HG03060 (cell line): Measurements from ENCODE around the gene CHMP6.

Experiments used
- ATAC-seq: cut with Tn5 transposase; IDR thresholded peaks from one replicate; pipeline ENCODE4 v1.9.1; 2021; ENCODE audit warnings: low read depth, moderate number of reproducible peaks; ENCODE audit not compliant: unreplicated experiment

The CHMP6 gene

GRCh38 chr17:80970044-80970761 is 21.4 kb upstream of the CHMP6 start:
- ATAC-seq: no peak

- ATAC-seq: no peak
Observed at GRCh38 chr17:80970762-80971703, 20.6 kb upstream of the CHMP6 start.

- no peak for ATAC-seq
Observed at GRCh38 chr17:80971704-80972304, 19.8 kb upstream of the CHMP6 start.

GRCh38 chr17:80976701-80977100 is 14.9 kb upstream of the CHMP6 start:
- no peak for ATAC-seq

- no peak for ATAC-seq
Observed at GRCh38 chr17:80977172-80977571, 14.5 kb upstream of the CHMP6 start.

GRCh38 chr17:80978499-80979497 is 12.8 kb upstream of the CHMP6 start:
- ATAC-seq: no peak

- ATAC-seq: no peak
Observed at GRCh38 chr17:80979547-80980378, 11.9 kb upstream of the CHMP6 start.

- no peak for ATAC-seq
Observed at GRCh38 chr17:80980397-80981061, 11.1 kb upstream of the CHMP6 start.

GRCh38 chr17:80981062-80981902 is 10.4 kb upstream of the CHMP6 start:
- ATAC-seq: no peak

GRCh38 chr17:80981929-80982425 is 9.7 kb upstream of the CHMP6 start:
- ATAC-seq: no peak

GRCh38 chr17:80982426-80982974 is 9.1 kb upstream of the CHMP6 start:
- ATAC-seq: no peak

- ATAC-seq: no peak
Observed at GRCh38 chr17:80983545-80983944, 8.1 kb upstream of the CHMP6 start.

- no peak for ATAC-seq
Observed at GRCh38 chr17:80984749-80985148, 6.9 kb upstream of the CHMP6 start.

- no peak for ATAC-seq
Observed at GRCh38 chr17:80986046-80986445, 5.6 kb upstream of the CHMP6 start.

- ATAC-seq: no peak
Observed at GRCh38 chr17:80986816-80987475, 4.7 kb upstream of the CHMP6 start.

- no peak for ATAC-seq
Observed at GRCh38 chr17:80987941-80988461, 3.6 kb upstream of the CHMP6 start.

GRCh38 chr17:80989586-80989913 is 2.1 kb upstream of the CHMP6 start:
- ATAC-seq: no peak
